HG03469 (cell line): ENCODE results near the gene CLEC20A.
"Not testable (repeated sequence)": the region's sequence is repeated elsewhere in the genome, so short reads cannot be mapped to it uniquely, and the experiment has no call there.

ENCODE experiments used
- ATAC-seq: cut with Tn5 transposase; IDR thresholded peaks from one replicate; pipeline ENCODE4 v1.9.1; 2021; ENCODE audit warnings: mild to moderate bottlenecking, moderate library complexity, moderate number of reproducible peaks; ENCODE audit not compliant: unreplicated experiment

Gene CLEC20A

GRCh38 chr1:178529364-178530036 is 32.7 kb upstream of the CLEC20A start:
- no peak for ATAC-seq

- ATAC-seq, result no peak
Measured at GRCh38 chr1:178528953-178529335, 32.2 kb upstream of the CLEC20A start.

GRCh38 chr1:178528228-178528952 is 31.6 kb upstream of the CLEC20A start:
- no peak for ATAC-seq

GRCh38 chr1:178527117-178527516 is 30.4 kb upstream of the CLEC20A start:
- ATAC-seq, result no peak

- ATAC-seq, result no peak
Measured at GRCh38 chr1:178521241-178521640, 24.5 kb upstream of the CLEC20A start.

GRCh38 chr1:178520803-178521202 is 24.0 kb upstream of the CLEC20A start:
- no peak for ATAC-seq

- ATAC-seq, result no peak
Measured at GRCh38 chr1:178518894-178519293, 22.1 kb upstream of the CLEC20A start.

- no peak for ATAC-seq
Measured at GRCh38 chr1:178516110-178516509, 19.3 kb upstream of the CLEC20A start.

- ATAC-seq, result no peak
Measured at GRCh38 chr1:178513278-178513983, 16.7 kb upstream of the CLEC20A start.

- no peak for ATAC-seq
Measured at GRCh38 chr1:178512566-178513277, 16.0 kb upstream of the CLEC20A start, which contains the start of gene TEX35. TSS of gene TEX35 (plus strand) at chr1:178513109. CDS start at chr1:178513189, 80 bp downstream.

- ATAC-seq, result no peak
Measured at GRCh38 chr1:178510155-178510554, 13.4 kb upstream of the CLEC20A start.

GRCh38 chr1:178509414-178510007 is 12.7 kb upstream of the CLEC20A start:
- ATAC-seq, result no peak

- ATAC-seq, result no peak
Measured at GRCh38 chr1:178506669-178507068, 9.9 kb upstream of the CLEC20A start.

- no peak for ATAC-seq
Measured at GRCh38 chr1:178506177-178506576, 9.4 kb upstream of the CLEC20A start.

GRCh38 chr1:178504286-178504685 is 7.5 kb upstream of the CLEC20A start:
- ATAC-seq, result no peak

- ATAC-seq, result no peak
Measured at GRCh38 chr1:178503849-178504248, 7.1 kb upstream of the CLEC20A start.

GRCh38 chr1:178503316-178503715 is 6.6 kb upstream of the CLEC20A start:
- not testable (repeated sequence) for ATAC-seq

GRCh38 chr1:178502856-178503255 is 6.1 kb upstream of the CLEC20A start:
- no peak for ATAC-seq

- ATAC-seq, result no peak
Measured at GRCh38 chr1:178502330-178502714, 5.6 kb upstream of the CLEC20A start.

GRCh38 chr1:178501705-178502329 is 5.1 kb upstream of the CLEC20A start:
- ATAC-seq, result peak; percentile 83
